Stimulated activated CD4-positive, alpha-beta T cell treated with anti-CD3 and anti-CD28 coated beads, Interleukin-12 subunit alpha, Interleukin-12 subunit beta, amount 100 ng/mL, for 24 hours (primary cell): ENCODE results near the gene LPO.

ENCODE experiments used
- DNase-seq, 2 experiments: peaks; one replicate each; pipeline ENCODE4 v3.0.0-alpha.2; 2020; ENCODE audit warnings: low read depth in 2 of 2

Gene LPO

DNA sequence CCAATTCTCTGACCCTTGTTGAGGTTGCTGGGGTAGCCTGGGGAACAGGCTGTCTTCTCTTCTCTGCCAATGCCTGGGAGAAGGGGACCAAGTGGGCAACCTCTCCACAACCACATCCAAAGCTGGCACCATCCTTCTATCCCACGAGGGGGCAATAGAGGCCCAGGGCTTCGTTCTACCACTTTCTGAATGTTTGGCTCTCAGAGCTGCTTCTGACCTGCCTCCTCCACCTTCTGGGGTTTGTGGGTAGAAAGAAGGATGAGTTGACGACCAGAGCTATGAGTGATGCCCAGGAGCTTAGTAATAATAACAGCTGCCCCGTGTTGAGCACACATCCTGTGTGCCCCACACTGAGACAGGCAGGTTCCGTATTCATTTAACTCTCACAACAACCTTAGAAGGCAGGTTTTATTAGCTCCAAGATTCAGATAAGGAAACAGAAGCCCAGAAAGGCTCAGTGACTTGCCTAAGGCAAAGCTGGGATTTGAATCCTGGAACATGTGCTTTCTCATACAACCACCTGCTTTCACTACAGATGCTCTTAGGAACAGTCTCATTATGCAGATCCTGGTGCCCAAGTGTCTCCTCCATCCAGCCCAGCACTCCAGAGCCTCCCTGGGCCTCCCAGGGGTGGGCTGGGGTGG, 79.2 kb downstream of the LPO start:
- DNase-seq: peak in 1 of 2 experiments; percentile 59

- DNase-seq: no peak
Observed at GRCh38 chr17:58318065-58318481, 79.7 kb downstream of the LPO start.
